Stimulated activated CD8-positive, alpha-beta memory T cell treated with anti-CD3 and anti-CD28 coated beads, Interleukin-7, amount 100 ng/mL, for 48 hours (primary cell): ENCODE data around the gene MAST1.
"Not testable (repeated sequence)": the region's sequence is repeated elsewhere in the genome, so short reads cannot be mapped to it uniquely, and the experiment has no call there.

Experiments
- DNase-seq, 2 donors: peaks; one replicate each; pipeline ENCODE4 v3.0.0-alpha.2; 2020; ENCODE audit warnings: low read depth in 1 of 2; ENCODE audit errors: extremely low read depth in 1 of 2

MAST1 gene

DNA sequence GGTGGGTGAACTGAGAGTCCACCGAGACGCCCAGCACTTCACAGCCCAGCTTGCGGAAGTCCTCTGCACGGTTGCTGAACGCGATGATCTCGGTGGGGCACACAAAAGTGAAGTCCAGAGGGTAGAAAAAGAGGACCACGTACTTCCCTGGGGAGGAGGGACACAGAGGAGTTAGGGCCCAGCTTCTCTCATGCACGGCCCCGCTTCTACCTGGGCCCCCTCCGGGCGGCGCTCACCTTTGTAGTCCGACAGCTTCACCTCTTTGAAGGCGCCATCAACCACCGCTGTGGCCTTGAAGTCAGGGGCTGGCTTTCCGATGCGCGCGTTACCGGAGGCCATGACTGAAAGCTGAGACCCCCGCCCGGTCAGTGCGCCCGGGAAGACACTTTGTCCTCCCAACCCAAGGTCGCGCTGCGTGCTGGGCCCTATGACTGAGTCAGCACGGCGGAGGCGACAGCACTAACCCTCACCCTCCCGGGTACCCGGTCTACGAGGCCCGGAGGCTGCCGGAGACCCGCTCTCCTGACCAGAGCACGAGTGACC lies 37.3 kb upstream of the MAST1 start:
- DNase-seq = no peak

DNA sequence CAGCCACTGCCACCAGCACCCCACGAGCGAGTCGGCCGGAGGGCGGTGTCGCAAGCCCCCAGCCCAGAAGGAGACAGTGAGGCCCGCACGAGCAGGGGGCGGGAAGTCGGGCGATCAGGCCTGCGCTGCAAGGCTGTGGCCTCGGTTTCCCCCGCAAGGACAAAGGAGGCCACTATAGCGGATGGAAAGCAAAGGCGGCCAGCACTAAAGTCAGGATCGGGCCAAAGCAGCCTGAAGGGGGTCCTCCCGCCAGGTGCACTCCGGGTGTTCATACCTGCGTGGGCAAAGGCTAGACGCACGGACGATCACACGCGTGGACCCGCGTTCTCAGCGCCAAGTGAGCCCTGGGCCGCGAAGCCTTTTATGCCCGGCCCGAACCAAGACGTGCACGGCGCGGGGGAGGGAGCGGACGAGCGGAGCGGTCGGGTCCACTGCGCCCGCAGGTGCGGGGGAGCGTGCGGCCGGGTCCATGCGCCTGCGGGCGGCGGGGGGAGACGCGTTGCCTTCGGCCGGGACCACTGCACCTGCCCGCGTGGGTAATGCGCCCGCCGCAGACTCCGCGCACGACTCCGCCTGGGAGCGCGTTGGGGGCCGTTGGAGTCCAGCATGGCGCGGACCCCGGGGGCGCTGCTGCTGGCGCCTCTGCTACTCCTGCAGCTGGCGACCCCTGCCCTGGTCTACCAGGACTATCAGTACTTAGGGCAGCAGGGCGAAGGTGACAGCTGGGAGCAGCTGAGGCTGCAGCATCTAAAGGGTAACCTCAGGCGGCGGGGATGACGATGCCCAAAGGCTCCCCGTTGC lies 36.6 kb upstream of the MAST1 start, which contains the start of the genes PRDX2 and THSD8:
TSS of gene PRDX2 (minus strand) at position 335 of the 801 bp plus-strand sequence. CDS start 539 bp downstream, outside the sequence.
TSS of gene THSD8 (plus strand) at position 604 of the 801 bp plus-strand sequence. CDS start at position 607, 3 bp downstream.
- DNase-seq = peak in 1 of 2 donors; percentile 61

- DNase-seq = no peak
These were observed 35.8 kb upstream of the MAST1 start for GRCh38 chr19:12802267-12803106.

- DNase-seq = no peak
These were observed 34.3 kb upstream of the MAST1 start for GRCh38 chr19:12804051-12804450.

DNA sequence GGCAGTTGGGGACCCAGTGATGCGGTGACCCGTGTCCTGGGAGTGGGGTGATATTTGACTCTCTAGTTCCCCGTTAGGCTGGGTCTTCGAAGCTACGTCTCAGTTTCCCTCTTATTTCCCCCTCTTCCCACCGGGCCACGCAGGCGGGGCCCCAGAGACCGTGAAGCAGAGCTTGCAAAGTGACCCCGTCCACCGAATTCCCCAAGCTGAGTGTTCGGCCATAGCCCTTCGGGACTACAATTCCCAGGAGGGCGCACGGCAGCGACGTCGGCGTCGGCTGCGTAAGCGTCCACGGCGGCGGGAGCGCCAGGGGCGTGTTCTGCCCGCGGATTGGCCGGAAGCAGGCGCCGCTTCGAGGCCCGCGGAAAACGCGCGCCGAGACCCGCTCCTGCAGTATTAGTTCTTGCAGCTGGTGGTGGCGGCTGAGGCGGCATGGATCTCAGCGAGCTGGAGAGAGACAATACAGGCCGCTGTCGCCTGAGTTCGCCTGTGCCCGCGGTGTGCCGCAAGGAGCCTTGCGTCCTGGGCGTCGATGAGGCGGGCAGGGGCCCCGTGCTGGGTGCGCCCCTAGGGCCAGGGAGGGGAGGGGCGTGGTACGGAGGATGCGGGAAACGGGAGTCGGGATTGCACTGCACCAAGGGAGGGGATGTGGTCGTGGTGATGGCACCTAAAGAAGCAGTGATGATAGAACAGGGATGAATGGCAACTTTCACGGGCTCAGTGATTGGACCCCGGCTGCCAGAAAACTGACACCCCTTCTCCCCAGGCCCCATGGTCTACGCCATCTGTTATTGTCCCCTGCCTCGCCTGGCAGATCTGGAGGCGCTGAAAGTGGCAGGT lies 31.9 kb upstream of the MAST1 start, which contains the start of gene RNASEH2A:
TSS of gene RNASEH2A (plus strand) at position 343 of the 840 bp plus-strand sequence. CDS start at position 433, 90 bp downstream.
- DNase-seq = peak; percentile 77 to 78

DNA sequence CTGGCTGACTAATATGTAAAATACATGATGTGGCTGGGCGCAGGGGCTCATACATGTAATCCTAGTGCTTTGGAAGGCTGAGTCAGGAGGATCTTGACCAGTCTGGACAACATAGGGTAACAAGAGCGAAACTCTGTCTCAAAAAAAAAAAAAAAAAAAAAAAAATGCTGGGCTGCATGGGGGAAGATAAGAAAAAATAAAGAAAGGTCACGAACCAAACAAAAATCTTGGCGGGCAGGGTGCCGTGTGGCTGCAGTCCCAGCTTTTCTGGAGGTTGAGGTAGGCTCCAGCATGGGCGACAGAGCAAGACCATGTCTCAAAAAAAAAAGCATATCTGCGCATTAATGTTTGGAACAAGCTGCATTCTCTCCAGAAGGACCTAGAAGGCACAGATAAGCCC lies 23.2 kb upstream of the MAST1 start:
- DNase-seq = no peak

- not testable (repeated sequence) for DNase-seq
These were observed 21.1 kb upstream of the MAST1 start for GRCh38 chr19:12817188-12817587.

DNA sequence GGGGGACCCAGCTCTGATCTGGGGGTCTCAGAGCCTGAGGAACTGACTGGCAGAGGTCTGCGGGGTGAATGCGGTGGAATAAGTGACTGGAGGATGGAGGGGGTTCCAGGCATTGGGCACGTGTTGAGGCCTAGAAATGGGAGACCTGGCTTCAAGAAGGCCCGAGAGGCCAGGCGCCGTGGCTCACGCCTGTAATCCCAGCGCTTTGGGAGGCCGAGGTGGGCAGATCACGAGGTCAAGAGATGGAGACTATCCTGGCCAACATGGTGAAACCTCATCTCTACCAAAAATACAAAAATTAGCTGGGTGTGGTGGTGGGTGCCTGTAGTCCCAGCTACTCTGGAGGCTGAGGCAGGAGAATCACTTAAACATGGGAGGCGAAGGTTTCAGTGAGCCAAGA lies 20.5 kb upstream of the MAST1 start:
- not testable (repeated sequence) for DNase-seq

DNA sequence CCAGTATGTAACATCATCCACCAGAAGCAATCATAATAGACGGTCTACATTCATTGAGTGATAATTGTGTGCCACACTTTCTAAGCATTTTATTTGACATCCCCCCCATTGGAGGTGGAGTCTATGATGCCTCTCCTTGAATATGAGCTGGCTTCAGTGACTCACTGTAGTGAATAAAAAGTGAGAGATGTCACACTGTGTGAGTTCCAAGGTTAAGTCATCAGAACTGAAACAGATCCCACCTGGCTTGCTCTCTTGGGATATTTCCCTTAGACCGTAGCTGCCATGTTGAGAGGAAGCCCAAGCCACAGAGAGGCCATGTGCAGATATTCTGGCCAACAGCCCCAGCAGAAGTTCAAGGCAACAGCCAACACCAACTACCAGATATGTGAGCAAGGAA lies 16.6 kb upstream of the MAST1 start:
- no peak for DNase-seq

GRCh38 chr19:12825254-12826131 lies 12.8 kb upstream of the MAST1 start:
- no peak for DNase-seq

- no peak for DNase-seq
These were observed 9.8 kb upstream of the MAST1 start for GRCh38 chr19:12828494-12828893.

- DNase-seq = no peak
These were observed 4.9 kb upstream of the MAST1 start for GRCh38 chr19:12833418-12833737.

DNA sequence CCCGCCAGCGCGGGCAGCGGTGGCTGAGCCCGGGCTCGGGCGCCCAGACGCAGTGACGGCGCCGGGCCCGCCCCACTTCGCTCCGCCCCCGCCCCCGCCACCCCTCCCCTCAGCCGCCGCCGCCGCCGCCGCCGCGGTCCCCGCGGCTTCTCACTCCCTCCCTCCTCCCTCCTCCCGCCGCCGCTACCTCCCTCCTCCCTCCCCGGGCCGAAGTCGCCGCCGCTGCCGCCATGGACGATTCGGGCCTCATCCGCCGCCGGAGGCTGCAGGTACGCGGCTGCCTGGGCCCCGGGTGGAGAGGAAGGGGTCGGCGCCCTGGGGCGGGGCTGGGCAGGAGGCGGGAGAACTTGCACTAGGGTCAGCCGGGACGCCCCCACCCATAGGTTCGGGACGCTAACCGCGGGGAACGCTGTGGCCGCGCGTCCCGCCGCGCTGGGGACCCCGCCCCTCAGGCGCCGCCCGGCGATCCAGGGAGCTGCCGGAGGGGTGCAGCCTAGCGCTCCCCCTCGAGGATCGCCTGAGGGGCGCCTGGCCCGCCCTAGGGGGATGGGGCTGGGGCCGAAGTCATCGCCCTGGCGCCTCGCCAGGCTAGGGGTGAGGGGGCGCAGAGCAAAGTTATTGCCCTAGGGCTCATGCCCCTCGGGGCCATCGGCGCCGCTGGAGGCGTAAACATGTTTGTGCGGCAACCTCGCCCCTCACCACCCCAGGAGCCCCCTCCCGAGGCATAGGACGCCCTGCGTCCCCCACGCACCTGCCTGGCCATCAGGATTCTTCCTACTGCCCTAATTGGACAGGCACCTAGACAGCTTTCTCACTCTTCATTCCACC lies 4.4 kb upstream of the MAST1 start:
- no peak for DNase-seq

DNA sequence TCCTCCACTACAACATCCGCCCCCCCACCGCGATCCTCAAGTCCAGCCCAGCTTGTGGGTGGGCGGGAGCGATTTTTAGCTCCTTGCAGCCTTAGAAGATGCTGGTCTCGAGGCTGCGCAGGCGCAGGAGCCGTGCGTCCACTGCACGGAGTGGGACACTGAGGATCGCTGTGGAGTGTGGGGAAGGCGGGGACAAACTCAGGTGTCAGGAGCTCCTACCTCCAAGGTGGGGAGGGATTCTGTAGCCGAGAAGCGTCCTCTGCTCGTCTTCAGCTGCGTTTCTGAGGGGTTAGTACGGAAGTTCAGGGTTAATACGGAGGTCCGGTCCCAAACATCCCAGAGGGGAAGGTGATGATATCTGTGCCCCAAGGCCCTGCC lies 3.8 kb upstream of the MAST1 start, which contains the start of gene RTBDN:
TSS of gene RTBDN (minus strand) at position 14 of the 378 bp plus-strand sequence. CDS start 4,600 bp downstream, outside the sequence.
- no peak for DNase-seq

- no peak for DNase-seq
These were observed 3.1 kb upstream of the MAST1 start for GRCh38 chr19:12834976-12835757.

DNA sequence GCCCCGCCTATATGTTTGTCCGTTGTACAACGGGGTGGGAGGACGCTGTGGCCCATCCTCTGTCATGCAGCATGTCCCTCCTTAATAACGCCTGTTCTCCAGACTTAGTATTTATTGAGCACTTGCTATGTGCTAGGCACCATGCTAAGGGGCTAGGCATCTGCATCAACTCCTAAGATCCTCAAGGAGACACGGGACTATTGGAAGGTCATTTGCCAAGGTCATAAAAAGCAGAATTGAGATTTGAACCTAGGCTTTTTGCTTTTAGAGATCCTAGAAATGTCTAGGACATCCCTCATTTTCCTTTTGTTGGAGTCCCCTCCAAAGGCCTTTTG lies 1.8 kb upstream of the MAST1 start:
- no peak for DNase-seq

DNA sequence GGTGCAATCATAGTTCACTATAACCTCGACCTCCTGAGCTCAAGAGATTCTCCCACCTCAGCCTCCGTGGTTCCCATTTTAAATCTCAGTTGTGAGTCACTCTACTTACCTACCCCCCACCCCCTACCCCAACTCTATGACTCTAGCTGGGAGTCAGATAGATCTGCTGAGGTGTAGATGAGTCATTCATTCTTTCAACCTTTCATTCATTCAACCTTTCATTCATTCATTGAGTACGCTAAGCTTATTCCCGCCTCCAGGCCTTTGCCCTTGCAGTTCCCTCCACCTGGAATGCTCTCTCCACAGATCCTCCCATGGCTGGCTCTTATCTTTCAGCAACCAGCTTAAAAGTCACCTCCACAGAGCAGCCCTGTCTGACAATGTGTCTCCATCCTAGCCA lies 1.1 kb upstream of the MAST1 start:
- no peak for DNase-seq
